T-helper 2 cell (primary cell): ENCODE results near the gene NEO1.
A peak's percentile ranks its signal among the peaks of the same experiment; 100 is the strongest.

ENCODE experiments used
- DNase-seq, 5 experiments: peaks; one replicate each; pipeline versions ENCODE4 v3.0.0 to v3.0.0-alpha.2; 2012 to 2022

NEO1 gene

GRCh38 chr15:73313861-73314260 is 261.6 kb downstream of the NEO1 start:
- no peak for DNase-seq

- no peak for DNase-seq
These were observed 265.6 kb downstream of the NEO1 start for GRCh38 chr15:73317651-73318462.

GRCh38 chr15:73318463-73319351 is 266.4 kb downstream of the NEO1 start:
- DNase-seq, result no peak

GRCh38 chr15:73319460-73320245 is 267.4 kb downstream of the NEO1 start:
- no peak for DNase-seq

GRCh38 chr15:73320619-73321180 is 268.4 kb downstream of the NEO1 start:
- no peak for DNase-seq

- no peak for DNase-seq
These were observed 269.5 kb downstream of the NEO1 start for GRCh38 chr15:73321496-73322450.

GRCh38 chr15:73322665-73323373 is 270.6 kb downstream of the NEO1 start:
- no peak for DNase-seq

GRCh38 chr15:73323374-73323955 is 271.2 kb downstream of the NEO1 start:
- no peak for DNase-seq

- DNase-seq, result no peak
These were observed 271.7 kb downstream of the NEO1 start for GRCh38 chr15:73323956-73324355.

- DNase-seq, result no peak
These were observed 272.4 kb downstream of the NEO1 start for GRCh38 chr15:73324496-73325170.

- peak in 1 of 5 experiments; percentile 17 for DNase-seq
These were observed 273.1 kb downstream of the NEO1 start for GRCh38 chr15:73325191-73325861.

- no peak for DNase-seq
These were observed 273.9 kb downstream of the NEO1 start for GRCh38 chr15:73326157-73326556.

- no peak for DNase-seq
These were observed 276.0 kb downstream of the NEO1 start for GRCh38 chr15:73328149-73328820.

- DNase-seq, result no peak
These were observed 276.7 kb downstream of the NEO1 start for GRCh38 chr15:73328981-73329380.

- DNase-seq, result no peak
These were observed 277.4 kb downstream of the NEO1 start for GRCh38 chr15:73329501-73330200.

GRCh38 chr15:73330206-73331051 is 278.2 kb downstream of the NEO1 start:
- DNase-seq, result no peak

GRCh38 chr15:73331501-73331900 is 279.2 kb downstream of the NEO1 start:
- DNase-seq, result no peak
